IPS-NIHi11 (cell line): ENCODE measurements around the gene ZNF197.
"Not testable (repeated sequence)": the region's sequence is repeated elsewhere in the genome, so short reads cannot be mapped to it uniquely, and the experiment has no call there.

Source experiments
- DNase-seq: peaks from one replicate; pipeline ENCODE4 v3.0.0; 2012; ENCODE audit warnings: mixed read lengths, low spot score

Gene ZNF197

GRCh38 chr3:44624749-44625480, at the start of gene ZNF197:
Gene ZNF197, plus strand, starts transcription at chr3:44625036. Its CDS starts 4,119 bp downstream, at chr3:44629155.
- DNase-seq: peak; percentile 93

GRCh38 chr3:44576613-44577012, 48.2 kb upstream of the ZNF197 start:
- no peak for DNase-seq

GRCh38 chr3:44577354-44577952, 47.4 kb upstream of the ZNF197 start:
- DNase-seq: not testable (repeated sequence)

GRCh38 chr3:44578316-44578715, 46.5 kb upstream of the ZNF197 start:
- not testable (repeated sequence) for DNase-seq

DNA sequence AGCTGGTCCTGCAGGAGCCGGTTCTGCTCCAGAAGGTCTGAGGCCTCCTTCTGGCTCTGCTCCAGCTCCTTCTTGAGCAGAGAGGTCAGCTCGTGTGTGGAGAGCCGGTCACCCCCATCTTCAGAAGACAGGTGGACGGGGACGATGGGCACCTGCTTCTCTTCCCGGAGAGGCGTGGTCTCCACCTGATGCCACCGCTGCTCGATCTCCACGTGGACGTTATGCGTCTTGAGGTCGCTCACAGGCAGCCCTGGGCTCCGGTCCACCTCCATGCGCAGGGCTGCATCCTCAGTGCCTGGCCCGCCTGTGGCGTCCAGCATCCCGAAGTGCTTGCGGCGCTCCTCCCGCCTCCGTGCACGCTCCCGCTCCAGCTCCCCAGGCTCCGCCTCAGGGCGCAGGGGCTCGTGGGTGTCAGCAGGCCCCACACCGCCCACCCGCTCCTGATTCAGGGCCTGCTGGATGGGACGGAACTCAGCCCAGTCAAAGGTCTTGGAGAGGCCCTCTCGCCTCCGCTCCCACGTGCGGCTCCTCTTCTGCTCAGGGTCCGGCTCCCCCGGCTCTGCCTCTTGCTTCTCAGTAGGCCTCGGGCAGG, 45.8 kb upstream of the ZNF197 start:
- DNase-seq: not testable (repeated sequence)

DNA sequence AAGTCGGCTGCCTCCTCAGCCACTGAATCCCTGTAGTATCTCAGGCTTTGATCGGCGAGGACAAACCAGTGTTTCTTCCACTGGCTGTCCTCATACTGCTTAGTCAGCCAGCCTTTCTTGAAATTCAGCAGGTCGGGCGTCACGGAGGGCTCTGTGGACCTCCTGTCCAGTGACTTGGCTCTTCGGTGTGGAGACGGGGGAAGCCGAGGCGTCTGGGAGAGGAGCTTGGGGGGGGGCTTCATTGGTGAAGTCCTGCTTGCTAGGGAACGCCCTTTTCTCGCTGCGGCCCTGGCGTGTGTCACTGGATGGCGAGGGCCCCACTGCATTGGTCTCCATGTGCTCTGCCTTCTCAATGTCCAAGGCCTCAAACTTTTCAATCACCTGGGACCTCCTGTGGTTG, 45.1 kb upstream of the ZNF197 start:
- DNase-seq: not testable (repeated sequence)

GRCh38 chr3:44580971-44581370, 43.9 kb upstream of the ZNF197 start:
- not testable (repeated sequence) for DNase-seq

DNA sequence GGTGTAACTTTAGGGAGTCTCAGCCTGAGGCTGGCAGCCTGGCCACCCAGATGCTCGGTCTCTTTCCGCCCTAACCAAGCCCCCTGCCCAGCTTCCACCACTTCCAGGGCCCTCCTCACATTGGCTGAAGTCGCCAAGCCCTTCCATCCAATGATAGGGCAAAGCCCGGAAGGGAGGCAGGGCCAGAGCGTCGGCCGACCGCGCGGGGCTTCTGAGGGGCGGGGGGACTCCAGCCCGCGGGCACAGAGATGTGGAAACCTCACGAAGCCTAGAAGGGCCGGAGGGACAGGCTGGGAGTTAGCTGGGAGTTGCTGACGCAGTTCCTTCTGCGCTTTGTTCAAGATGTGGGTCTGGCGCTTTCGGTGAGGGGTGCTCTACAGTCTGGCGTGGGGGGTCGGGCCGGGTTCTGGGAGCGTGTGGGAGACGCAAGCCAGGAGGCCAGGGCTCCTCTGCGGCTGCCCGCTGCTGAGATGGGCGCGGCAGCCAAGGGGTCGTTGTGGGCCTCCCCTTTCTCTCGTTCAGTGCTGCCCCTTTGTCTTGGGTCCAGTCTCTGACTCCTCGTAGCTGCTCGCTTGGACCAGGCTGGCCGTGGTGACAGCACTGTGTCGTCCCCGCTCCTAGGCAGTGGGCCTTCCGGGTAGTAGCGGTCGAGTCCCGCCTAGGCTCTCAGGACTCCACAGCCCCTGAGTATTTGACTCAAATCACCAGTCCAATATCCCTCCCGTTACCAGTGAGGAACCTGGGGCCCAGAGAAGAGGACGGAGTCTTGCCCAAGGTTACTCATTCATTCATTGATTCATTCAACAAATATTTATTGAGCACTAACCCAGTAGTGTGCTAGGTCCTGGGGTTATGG, 40.0 kb upstream of the ZNF197 start, which contains the start of gene ZNF660:
ZNF660 (plus strand) TSS at position 319 of the 856 bp plus-strand sequence. CDS start 9,230 bp downstream, outside the sequence.
- peak; percentile 94 for DNase-seq

DNA sequence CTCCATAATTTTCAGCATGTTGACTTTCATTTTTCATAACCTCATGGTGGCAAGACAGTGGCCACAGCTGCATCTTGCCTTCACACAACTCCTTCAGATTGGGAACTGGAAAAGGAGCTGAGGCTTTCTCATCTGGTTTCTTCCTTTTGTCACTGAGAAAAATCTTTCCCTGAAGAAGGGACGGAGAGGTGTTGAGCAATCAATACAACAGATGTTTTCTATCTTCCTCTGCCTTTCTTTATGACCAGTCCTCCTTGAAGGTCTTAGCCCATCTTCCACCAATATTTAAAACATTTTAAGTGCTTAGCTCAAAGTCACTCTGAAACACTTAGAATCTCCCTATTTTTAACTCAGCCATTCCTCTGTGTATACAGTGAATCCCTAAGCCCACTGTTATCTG, 28.2 kb upstream of the ZNF197 start:
- no peak for DNase-seq

GRCh38 chr3:44601749-44602148, 23.1 kb upstream of the ZNF197 start:
- no peak for DNase-seq

DNA sequence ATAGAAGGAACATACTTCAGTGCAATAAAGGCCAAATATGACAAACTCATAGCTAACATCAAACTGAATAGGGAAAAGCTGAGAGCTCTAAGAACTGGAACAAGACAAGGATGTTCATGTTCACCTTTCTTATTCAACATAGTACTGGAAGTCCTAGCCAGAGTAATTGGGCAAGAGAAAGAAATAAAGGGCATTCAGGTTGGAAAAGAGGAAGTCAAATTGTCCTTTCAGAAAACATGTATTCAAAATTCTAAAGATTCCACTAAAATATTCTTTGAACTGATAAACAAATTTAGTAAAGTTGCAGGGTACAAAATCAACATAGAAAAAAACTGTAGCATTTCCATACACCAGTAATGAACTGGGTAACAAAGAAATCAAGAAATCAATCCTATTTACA, 12.2 kb upstream of the ZNF197 start:
- DNase-seq: no peak

GRCh38 chr3:44628716-44629115, 3.9 kb downstream of the ZNF197 start:
- DNase-seq: no peak

DNA sequence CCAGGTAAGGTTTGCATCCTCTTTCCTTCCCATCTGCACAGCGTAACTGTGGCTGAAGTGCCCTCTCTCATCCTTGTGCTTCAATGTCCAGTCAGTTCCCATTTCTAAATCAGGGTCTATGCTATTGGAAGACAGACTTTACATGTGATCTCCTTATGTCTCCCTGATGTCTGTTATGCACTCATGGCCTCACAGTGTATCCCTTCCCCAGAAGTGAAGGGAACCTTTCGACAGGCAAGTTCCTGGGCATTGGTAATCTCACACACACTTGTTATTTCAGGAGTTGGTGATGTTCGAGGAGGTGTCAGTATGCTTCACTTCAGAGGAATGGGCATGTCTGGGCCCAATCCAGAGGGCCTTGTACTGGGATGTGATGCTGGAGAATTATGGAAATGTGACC, 7.4 kb downstream of the ZNF197 start:
- DNase-seq: no peak

DNA sequence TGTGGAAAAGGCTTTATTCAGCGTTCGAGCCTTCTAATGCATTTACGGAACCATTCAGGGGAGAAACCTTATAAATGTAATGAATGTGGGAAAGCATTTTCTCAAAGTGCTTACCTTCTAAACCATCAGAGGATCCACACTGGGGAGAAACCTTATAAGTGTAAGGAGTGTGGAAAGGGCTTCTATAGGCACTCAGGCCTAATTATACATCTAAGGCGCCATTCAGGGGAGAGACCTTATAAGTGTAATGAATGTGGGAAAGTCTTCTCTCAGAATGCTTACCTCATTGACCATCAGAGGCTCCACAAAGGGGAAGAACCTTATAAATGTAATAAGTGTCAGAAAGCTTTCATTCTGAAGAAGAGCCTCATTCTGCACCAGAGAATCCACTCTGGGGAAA, 17.5 kb downstream of the ZNF197 start:
- no peak for DNase-seq

DNA sequence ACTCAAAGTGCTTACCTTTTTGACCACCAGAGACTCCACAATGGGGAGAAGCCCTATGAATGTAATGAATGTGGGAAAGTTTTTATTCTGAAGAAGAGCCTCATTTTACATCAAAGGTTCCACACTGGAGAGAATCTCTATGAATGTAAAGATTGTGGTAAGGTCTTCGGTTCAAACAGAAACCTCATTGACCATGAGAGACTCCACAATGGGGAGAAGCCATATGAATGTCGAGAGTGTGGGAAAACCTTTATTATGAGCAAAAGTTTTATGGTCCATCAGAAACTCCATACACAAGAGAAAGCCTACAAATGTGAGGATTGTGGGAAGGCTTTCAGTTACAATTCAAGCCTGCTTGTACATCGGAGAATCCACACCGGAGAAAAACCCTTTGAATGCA, 18.2 kb downstream of the ZNF197 start:
- no peak for DNase-seq

- DNase-seq: no peak
These were observed 22.9 kb downstream of the ZNF197 start for GRCh38 chr3:44647771-44648170.

DNA sequence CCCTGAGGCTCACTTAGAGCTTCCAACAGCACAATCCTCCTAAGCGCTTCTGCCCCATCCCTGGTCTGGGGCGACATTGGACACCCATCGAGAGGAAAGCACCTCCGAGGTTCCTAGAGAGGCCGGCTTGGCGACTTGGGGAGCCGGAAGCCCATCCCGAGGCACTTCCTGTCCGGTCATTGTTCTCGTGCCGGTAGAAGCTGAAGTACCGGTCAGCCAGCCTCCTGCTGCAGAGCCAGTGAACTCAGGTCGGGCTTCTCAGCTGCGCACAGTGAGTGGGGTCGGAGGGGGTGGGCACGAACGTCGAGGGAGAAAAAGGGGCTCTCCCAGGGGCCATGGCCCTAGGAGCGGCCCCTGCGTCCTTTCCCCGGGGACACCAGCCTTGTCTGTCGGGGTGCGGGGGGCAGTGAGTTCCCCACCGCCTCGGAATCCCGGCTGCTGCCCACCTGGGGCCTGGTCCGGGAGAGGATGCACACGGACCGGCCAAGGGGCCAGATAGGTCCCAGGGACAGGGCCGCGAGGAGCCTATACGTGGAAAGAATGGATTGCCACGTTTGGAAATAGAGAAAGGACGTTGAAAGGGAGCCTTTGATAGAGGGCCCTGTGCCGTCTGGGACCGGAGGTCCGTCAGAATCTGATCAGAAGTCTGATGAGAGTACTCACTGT, 23.9 kb downstream of the ZNF197 start, which contains the start of gene ZNF35:
ZNF35 (plus strand) TSS at position 169 of the 666 bp plus-strand sequence. CDS start 2,336 bp downstream, outside the sequence.
- peak; percentile 99 for DNase-seq

- no peak for DNase-seq
These were observed 24.9 kb downstream of the ZNF197 start for GRCh38 chr3:44649709-44650108.

GRCh38 chr3:44654039-44654438, 29.2 kb downstream of the ZNF197 start:
- no peak for DNase-seq

DNA sequence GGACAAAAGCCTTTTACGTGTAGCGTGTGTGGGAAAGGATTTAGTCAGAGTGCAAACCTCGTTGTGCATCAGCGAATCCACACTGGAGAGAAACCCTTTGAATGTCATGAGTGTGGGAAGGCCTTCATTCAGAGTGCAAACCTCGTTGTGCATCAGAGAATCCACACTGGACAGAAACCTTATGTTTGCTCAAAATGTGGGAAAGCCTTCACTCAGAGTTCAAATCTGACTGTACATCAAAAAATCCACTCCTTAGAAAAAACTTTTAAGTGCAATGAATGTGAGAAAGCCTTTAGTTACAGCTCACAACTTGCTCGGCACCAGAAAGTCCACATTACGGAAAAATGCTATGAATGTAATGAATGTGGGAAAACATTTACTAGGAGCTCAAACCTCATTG, 34.2 kb downstream of the ZNF197 start:
- DNase-seq: no peak

DNA sequence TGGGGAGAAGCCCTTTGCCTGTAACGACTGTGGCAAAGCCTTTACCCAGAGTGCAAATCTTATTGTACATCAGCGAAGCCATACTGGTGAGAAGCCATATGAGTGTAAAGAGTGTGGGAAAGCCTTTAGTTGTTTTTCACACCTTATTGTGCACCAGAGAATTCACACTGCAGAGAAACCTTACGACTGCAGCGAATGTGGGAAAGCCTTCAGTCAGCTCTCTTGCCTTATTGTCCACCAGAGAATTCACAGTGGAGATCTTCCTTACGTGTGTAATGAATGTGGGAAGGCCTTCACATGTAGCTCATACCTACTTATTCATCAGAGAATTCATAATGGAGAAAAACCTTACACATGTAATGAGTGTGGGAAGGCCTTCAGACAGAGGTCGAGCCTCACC, 34.6 kb downstream of the ZNF197 start:
- DNase-seq: no peak

DNA sequence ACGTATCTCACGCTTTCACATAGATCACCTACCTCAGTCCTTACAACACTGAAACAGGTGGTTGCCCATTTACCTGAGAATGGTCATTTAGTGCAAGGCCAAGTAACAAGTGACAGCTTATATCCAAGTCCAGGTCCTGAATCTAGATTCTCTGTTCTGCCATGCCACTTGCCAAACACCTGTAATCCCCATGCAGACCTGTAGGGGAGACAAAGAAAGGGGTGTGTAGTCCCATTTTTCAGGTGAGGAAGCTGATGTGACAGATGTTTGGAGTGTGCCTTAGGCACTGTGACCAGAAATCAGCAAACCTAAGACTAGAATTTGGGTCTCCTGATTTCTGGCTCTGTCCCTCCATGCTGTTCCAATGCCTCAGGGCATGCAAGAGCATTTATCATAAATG, 36.4 kb downstream of the ZNF197 start:
- DNase-seq: peak; percentile 26
